Ishikawa (cell line): ENCODE measurements around the gene NEK1.

Experiments used
- CEBPB ChIP-seq: IDR thresholded peaks from 2 replicates; pipeline ENCODE4 v1.6.1; 2012
- CREB1 ChIP-seq: IDR thresholded peaks from 2 replicates; pipeline ENCODE4 v1.6.1; 2012; ENCODE audit warnings: low read depth
- EGR1 ChIP-seq: IDR thresholded peaks from 2 replicates; pipeline ENCODE4 v1.6.1; 2012
- EP300 ChIP-seq: IDR thresholded peaks from 2 replicates; pipeline ENCODE4 v1.6.1; 2012; ENCODE audit warnings: borderline replicate concordance
- FOXM1 ChIP-seq: IDR thresholded peaks from 2 replicates; pipeline ENCODE4 v1.6.1; 2012; ENCODE audit warnings: low read depth, borderline replicate concordance
- NFIC ChIP-seq: IDR thresholded peaks from 2 replicates; pipeline ENCODE4 v1.6.1; 2012
- RAD21 ChIP-seq: IDR thresholded peaks from 2 replicates; pipeline ENCODE4 v1.6.1; 2012; ENCODE audit warnings: low read depth
- REST ChIP-seq: IDR thresholded peaks from 2 replicates; pipeline ENCODE4 v1.6.1; 2012; ENCODE audit warnings: low read depth, mild to moderate bottlenecking
- TAF1 ChIP-seq: IDR thresholded peaks from 2 replicates; pipeline ENCODE4 v1.6.1; 2012; ENCODE audit warnings: low read depth, mild to moderate bottlenecking
- TCF12 ChIP-seq: IDR thresholded peaks from 2 replicates; pipeline ENCODE4 v1.6.1; 2012; ENCODE audit warnings: low read depth
- TEAD4 ChIP-seq: IDR thresholded peaks from 2 replicates; pipeline ENCODE4 v1.6.1; 2012
- YY1 ChIP-seq: IDR thresholded peaks from 2 replicates; pipeline ENCODE4 v1.6.1; 2012; ENCODE audit warnings: low read depth
- ZBTB7A ChIP-seq: IDR thresholded peaks from 2 replicates; pipeline ENCODE4 v1.6.1; 2012; ENCODE audit warnings: low read depth
- TF ChIP-seq, protein P1 (sequence below): IDR thresholded peaks from 2 replicates; pipeline ENCODE4 v1.6.1; 2012
- TF ChIP-seq, protein P2 (sequence below): IDR thresholded peaks from 2 replicates; pipeline ENCODE4 v1.6.1; 2012

Gene NEK1

DNA sequence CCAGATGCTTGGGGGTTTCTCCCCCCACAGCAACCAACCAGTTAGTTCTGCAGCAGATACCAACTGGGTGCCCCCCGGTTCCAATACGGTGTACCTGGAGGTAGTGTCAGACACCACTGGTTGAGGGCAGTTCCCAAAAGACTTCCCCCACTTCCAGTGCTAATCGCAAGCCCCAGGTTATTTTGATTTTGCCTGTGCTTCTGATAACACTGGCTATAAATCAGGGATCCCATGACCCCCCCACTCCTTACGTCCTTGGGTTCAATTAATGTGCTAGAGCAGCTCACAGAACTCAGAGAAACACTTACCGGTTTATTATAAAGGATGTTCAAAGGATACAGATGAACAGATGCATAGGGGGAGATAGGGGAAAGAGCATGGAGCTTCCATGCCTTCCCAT, 13.5 kb upstream of the NEK1 start:
- TF ChIP-seq YY1 (no peak), TAF1 (no peak), EP300 (no peak), TEAD4 (no peak), CEBPB (no peak), ZBTB7A (no peak), CREB1 (no peak), RAD21 (no peak), FOXM1 (no peak), TCF12 (no peak), REST (no peak), NFIC (no peak), EGR1 (no peak)
- TF ChIP-seq, protein P1, sequence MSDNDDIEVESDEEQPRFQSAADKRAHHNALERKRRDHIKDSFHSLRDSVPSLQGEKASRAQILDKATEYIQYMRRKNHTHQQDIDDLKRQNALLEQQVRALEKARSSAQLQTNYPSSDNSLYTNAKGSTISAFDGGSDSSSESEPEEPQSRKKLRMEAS = no peak
- TF ChIP-seq, protein P2, sequence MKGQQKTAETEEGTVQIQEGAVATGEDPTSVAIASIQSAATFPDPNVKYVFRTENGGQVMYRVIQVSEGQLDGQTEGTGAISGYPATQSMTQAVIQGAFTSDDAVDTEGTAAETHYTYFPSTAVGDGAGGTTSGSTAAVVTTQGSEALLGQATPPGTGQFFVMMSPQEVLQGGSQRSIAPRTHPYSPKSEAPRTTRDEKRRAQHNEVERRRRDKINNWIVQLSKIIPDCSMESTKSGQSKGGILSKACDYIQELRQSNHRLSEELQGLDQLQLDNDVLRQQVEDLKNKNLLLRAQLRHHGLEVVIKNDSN = no peak

DNA sequence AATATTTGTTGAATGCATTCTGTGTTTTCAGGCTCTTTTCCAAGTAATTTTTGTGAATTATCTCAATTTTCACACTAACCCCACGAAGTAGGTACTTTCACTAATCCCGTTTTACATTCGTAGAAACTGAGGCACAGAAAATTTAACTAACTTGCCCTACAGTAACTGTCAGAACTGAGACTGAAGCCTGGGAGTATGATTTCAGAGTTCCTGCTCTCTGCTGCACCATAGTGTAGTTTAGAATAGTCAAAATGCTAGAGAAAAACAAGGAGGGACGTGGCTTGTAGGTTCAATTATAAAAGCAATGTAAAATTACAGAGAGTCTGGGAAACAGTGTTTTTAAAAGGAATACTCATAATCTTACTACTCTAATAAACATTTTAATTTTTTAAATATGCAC, 10.2 kb upstream of the NEK1 start:
- TF ChIP-seq FOXM1 (no peak), CEBPB (no peak), TAF1 (no peak), CREB1 (no peak), NFIC (no peak), TEAD4 (no peak), ZBTB7A (no peak), TCF12 (no peak)

DNA sequence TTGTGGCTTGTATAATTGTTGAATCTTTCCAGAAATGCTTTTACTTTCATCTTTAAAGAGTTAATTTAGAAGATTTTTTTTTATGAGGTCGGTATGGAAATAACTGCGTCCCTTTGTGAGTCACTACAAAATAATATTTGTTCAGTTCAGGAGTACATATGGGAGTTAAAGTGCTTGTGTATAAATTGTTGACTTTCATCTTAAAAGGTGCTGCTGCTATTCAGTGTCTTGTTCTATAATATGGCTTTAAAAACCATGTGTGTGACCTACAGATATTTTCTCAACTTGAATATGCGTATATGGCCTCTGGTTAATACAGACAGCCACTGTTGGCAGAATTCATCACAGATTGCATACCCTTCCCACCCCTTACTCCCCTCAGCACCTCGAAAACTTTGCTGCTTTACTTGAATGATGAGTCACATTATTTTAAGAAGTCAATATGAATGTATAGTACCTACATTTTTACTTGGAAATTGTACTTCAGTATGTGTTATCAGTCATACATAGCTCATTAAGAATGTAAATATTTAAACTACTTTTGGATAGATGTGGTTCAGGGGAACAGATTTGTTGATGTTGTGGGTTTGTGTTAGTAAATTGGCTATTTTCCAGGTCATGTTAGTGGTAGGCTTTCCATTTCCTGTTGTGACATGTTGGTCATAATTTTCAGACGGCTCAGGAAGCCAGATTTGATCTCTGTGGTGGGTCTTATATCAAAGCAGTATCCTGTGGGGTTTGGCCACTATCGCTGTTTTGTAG, 9.5 kb upstream of the NEK1 start:
- TF ChIP-seq, protein P2 = no peak
- TF ChIP-seq REST (no peak), TEAD4 (no peak), CREB1 (no peak), FOXM1 (no peak)
- TF ChIP-seq, protein P1 = no peak

DNA sequence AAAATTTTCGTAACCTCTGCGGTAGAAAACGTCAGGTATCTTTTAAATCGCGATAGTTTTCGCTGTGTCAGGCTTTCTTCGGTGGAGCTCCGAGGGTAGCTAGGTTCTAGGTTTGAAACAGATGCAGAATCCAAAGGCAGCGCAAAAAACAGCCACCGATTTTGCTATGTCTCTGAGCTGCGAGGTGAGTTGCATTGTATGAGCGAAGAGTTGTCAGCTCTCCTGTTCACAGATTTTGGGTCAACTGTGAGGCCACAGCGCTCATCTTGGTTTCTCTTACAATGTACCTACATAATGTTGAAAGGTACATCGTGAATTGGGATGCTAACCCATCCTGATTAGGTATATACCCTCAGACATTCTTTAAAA, 8.5 kb upstream of the NEK1 start:
- TF ChIP-seq FOXM1 = no peak

- TF ChIP-seq TCF12 = peak; percentile 48
- TF ChIP-seq TEAD4 = no peak
- peak; percentile 34; the same call in 1 of the 2 replicates for TF ChIP-seq EP300
- TF ChIP-seq, protein P1 = peak; percentile 68
- peak; percentile 47; the same call in 1 of the 2 replicates for TF ChIP-seq FOXM1
- peak; percentile 94 for TF ChIP-seq TAF1
- no peak for TF ChIP-seq REST
- no peak for TF ChIP-seq YY1
- TF ChIP-seq NFIC = 0 out of 2 replicates have a peak, but pooled peaks have one; percentile 13
- TF ChIP-seq ZBTB7A = 0 out of 2 replicates have a peak, but pooled peaks have one; percentile 61
- TF ChIP-seq, protein P2 = peak; percentile 17; the same call in 1 of the 2 replicates
- TF ChIP-seq CREB1 = peak; percentile 84
These were observed 7.8 kb upstream of the NEK1 start, which contains the start of gene CLCN3 for GRCh38 chr4:169619958-169620879. TSS of gene CLCN3 (plus strand) at chr4:169620578. CDS start at chr4:169635929, 15,351 bp downstream.
